ENCODE measurements around the gene SLC66A2. TPM values are rescaled to one million over a fixed set of nuclear protein-coding genes. Genes with fewer than 3 reads are reported as not detected.

SLC66A2 gene
- total and polyA plus RNA-seq, 2 of the 13 experiments (the other 11 are each of a cell fraction or from before 2014, with no cell fraction given), result 33.5 to 41.9 TPM

DNA sequence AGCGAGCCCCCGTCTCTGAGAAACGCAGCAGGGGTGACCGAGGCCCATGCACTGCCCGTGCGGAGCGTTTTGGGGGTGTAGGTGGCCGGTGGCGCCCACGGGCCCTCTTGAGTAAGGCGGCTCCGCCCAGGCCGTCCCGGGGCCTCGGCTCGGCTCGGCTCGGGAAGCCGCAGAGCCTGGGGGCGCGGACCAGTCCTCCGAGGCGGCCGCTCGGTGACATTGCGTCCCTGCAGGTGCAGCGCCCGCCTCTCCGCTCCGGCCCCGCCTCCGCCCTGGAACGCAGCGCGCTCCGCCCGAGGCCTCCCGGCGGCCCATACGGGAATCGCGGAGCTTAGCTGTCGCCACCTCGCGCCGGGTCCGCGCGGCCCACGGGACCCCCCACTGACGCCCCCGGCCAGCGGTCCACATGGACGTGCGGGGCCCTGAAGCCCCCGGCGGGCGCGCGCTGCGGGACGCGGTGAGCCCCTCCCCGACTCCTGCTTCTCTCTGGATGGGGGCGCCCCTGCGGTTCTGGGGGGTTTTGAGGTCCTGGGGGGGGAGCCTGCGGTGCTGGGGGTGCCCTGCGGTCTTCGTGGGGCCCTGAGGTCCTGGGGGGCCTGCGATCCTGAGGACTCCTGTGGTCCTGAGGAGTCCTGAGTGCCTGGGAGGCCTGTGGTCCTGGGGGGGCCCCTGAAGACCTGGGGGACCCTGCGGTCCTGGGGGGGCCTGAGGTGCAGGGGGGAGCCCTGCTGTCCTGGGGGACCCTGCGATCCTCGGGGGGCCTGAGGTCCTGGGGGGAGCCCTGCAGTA is 13.1 kb upstream of the SLC66A2 start, which contains the start of gene HSBP1L1 (continued):
- TF ChIP-seq, protein P1, sequence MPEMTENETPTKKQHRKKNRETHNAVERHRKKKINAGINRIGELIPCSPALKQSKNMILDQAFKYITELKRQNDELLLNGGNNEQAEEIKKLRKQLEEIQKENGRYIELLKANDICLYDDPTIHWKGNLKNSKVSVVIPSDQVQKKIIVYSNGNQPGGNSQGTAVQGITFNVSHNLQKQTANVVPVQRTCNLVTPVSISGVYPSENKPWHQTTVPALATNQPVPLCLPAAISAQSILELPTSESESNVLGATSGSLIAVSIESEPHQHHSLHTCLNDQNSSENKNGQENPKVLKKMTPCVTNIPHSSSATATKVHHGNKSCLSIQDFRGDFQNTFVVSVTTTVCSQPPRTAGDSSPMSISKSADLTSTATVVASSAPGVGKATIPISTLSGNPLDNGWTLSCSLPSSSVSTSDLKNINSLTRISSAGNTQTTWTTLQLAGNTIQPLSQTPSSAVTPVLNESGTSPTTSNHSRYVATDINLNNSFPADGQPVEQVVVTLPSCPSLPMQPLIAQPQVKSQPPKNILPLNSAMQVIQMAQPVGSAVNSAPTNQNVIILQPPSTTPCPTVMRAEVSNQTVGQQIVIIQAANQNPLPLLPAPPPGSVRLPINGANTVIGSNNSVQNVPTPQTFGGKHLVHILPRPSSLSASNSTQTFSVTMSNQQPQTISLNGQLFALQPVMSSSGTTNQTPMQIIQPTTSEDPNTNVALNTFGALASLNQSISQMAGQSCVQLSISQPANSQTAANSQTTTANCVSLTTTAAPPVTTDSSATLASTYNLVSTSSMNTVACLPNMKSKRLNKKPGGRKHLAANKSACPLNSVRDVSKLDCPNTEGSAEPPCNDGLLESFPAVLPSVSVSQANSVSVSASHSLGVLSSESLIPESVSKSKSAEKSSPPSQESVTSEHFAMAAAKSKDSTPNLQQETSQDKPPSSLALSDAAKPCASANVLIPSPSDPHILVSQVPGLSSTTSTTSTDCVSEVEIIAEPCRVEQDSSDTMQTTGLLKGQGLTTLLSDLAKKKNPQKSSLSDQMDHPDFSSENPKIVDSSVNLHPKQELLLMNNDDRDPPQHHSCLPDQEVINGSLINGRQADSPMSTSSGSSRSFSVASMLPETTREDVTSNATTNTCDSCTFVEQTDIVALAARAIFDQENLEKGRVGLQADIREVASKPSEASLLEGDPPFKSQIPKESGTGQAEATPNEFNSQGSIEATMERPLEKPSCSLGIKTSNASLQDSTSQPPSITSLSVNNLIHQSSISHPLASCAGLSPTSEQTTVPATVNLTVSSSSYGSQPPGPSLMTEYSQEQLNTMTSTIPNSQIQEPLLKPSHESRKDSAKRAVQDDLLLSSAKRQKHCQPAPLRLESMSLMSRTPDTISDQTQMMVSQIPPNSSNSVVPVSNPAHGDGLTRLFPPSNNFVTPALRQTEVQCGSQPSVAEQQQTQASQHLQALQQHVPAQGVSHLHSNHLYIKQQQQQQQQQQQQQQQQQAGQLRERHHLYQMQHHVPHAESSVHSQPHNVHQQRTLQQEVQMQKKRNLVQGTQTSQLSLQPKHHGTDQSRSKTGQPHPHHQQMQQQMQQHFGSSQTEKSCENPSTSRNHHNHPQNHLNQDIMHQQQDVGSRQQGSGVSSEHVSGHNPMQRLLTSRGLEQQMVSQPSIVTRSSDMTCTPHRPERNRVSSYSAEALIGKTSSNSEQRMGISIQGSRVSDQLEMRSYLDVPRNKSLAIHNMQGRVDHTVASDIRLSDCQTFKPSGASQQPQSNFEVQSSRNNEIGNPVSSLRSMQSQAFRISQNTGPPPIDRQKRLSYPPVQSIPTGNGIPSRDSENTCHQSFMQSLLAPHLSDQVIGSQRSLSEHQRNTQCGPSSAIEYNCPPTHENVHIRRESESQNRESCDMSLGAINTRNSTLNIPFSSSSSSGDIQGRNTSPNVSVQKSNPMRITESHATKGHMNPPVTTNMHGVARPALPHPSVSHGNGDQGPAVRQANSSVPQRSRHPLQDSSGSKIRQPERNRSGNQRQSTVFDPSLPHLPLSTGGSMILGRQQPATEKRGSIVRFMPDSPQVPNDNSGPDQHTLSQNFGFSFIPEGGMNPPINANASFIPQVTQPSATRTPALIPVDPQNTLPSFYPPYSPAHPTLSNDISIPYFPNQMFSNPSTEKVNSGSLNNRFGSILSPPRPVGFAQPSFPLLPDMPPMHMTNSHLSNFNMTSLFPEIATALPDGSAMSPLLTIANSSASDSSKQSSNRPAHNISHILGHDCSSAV (CRISPR knock-in tag; IDR thresholded peaks at IDR 0.05; ENCODE audit: borderline replicate concordance), result no peak
- TF ChIP-seq ETV5 (CRISPR knock-in tag; IDR thresholded peaks at IDR 0.05; ENCODE audit: borderline replicate concordance), result 0 out of 2 replicates have a peak, but pooled peaks have one; percentile 14
- TF ChIP-seq ZNF136 (CRISPR knock-in tag; IDR thresholded peaks at IDR 0.05; ENCODE audit: low read depth), result 0 out of 2 replicates have a peak, but pooled peaks have one; percentile 31
- TF ChIP-seq EED (CRISPR knock-in tag; IDR thresholded peaks at IDR 0.05), result no peak
- TF ChIP-seq GPN1 (CRISPR knock-in tag; IDR thresholded peaks at IDR 0.05; ENCODE audit: borderline replicate concordance), result no peak
- TF ChIP-seq, protein P2, sequence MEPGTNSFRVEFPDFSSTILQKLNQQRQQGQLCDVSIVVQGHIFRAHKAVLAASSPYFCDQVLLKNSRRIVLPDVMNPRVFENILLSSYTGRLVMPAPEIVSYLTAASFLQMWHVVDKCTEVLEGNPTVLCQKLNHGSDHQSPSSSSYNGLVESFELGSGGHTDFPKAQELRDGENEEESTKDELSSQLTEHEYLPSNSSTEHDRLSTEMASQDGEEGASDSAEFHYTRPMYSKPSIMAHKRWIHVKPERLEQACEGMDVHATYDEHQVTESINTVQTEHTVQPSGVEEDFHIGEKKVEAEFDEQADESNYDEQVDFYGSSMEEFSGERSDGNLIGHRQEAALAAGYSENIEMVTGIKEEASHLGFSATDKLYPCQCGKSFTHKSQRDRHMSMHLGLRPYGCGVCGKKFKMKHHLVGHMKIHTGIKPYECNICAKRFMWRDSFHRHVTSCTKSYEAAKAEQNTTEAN (CRISPR knock-in tag; conservative IDR thresholded peaks at IDR 0.05), result no peak; the same call in 1 of the 2 replicates
- TF ChIP-seq ZNF850 (CRISPR knock-in tag; conservative IDR thresholded peaks at IDR 0.05), result 0 out of 2 replicates have a peak, but pooled peaks have one; percentile 61
- TF ChIP-seq, protein P3, sequence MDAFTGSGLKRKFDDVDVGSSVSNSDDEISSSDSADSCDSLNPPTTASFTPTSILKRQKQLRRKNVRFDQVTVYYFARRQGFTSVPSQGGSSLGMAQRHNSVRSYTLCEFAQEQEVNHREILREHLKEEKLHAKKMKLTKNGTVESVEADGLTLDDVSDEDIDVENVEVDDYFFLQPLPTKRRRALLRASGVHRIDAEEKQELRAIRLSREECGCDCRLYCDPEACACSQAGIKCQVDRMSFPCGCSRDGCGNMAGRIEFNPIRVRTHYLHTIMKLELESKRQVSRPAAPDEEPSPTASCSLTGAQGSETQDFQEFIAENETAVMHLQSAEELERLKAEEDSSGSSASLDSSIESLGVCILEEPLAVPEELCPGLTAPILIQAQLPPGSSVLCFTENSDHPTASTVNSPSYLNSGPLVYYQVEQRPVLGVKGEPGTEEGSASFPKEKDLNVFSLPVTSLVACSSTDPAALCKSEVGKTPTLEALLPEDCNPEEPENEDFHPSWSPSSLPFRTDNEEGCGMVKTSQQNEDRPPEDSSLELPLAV (CRISPR knock-in tag; conservative IDR thresholded peaks at IDR 0.05; ENCODE audit: low read depth), result no peak
- TF ChIP-seq SRY (CRISPR knock-in tag; IDR thresholded peaks at IDR 0.05), result peak; percentile 44; the same call in 1 of the 2 replicates
